Erythroblast (primary cell): ENCODE results near the gene ADAM15.

Experiments used
- GATA1 ChIP-seq: IDR thresholded peaks from 2 replicates; pipeline ENCODE4 v1.6.1; 2011; ENCODE audit warnings: low read depth, mild to moderate bottlenecking, control low read depth, low read length, moderate library complexity
- POLR2A ChIP-seq: IDR thresholded peaks from 2 replicates; pipeline ENCODE4 v1.6.1; 2011; ENCODE audit warnings: mild to moderate bottlenecking, low read length

GRCh38 chr1:155079487-155080311, 28.6 kb downstream of the ADAM15 start:
- TF ChIP-seq POLR2A (no peak), GATA1 (no peak)
